Pancreas (tissue), 10 donors: Measurements from ENCODE around the gene RPAIN. TPM values are rescaled to one million over a fixed set of nuclear protein-coding genes. Genes with fewer than 3 reads are reported as not detected.

Source experiments
- ATAC-seq, 4 donors: fragments of 200-7000 bp; cut with Tn5 transposase; one replicate each; pipeline versions ENCODE4 v1.8.0 to v1.9.1; 2020; ENCODE audit warnings: mild to moderate bottlenecking in 4 of 4, moderate library complexity in 4 of 4
- DNase-seq, 6 donors: peaks; one replicate each; pipeline ENCODE4 v3.0.0-alpha.2; 2020
- FAIRE-seq: peaks from 2 replicates; lab custom pipeline; 2012; peaks lifted over from hg19 to GRCh38; lab: Jason Lieb, UNC
- H3K27ac ChIP-seq, 4 donors: fragments of 200-600 bp; sonication (generic); 1 replicate in 3 of 4; 2 replicates in 1 of 4; pipeline versions ENCODE4 v1.5.0 to v1.8.0; 2020
- H3K27me3 ChIP-seq, 4 donors: fragments of 200-600 bp; one replicate each; pipeline ENCODE4 v1.8.0; 2021
- H3K36me3 ChIP-seq, 3 donors: fragments of 200-600 bp; sonication (generic) in 1 of 3; one replicate each; pipeline versions ENCODE4 v1.5.0 to v1.8.0; 2020 to 2021
- H3K4me1 ChIP-seq, 3 donors: fragments of 200-600 bp; one replicate each; pipeline ENCODE4 v1.8.0; 2021
- H3K4me3 ChIP-seq, 4 donors: fragments of 200-600 bp; sonication (generic) in 2 of 4; one replicate each; pipeline versions ENCODE4 v1.5.0 to v1.8.0; 2020 to 2021
- H3K9me3 ChIP-seq, 4 donors: fragments of 200-600 bp; one replicate each; pipeline ENCODE4 v1.8.0; 2021
- WGBS, 2 donors: extraction: QIAGEN DNeasy Blood & Tissue Kit; methylation state at CpG; one replicate each; pipeline ENCODE4 v1.1.7; 2013; 5-methylcytosine and 5-hydroxymethylcytosine counted together
- intact Hi-C, 3 donors: fragments of 100-400 bp; cut with DNase I; formaldehyde crosslinking; loops; one replicate each; pipeline versions ENCODE4 v1.11.1 to v1.14.2; 2022
- polyA plus RNA-seq, 2 donors: library from polyadenylated mRNA; stranded (reverse); fragments of 200-250 nt; gene quantifications; one replicate each; pipeline ENCODE4 v1.2.3, GENCODE V29; 2013
- total RNA-seq, 6 donors: library from RNA; stranded (reverse); fragmentation: NEBNext Ultra II Directional in 4 of 6; extraction: Animal tissue kit (Norgen Biotek cat#: 25700) in 4 of 6; gene quantifications; one replicate each; pipeline versions ENCODE4 v1.2.1 to v1.2.4, GENCODE V29; 2021 to 2023
- TF ChIP-seq, protein P1 (sequence below), 4 donors: fragments of 200-600 bp; sonication (generic) in 3 of 4; IDR thresholded peaks; one replicate each; pipeline versions ENCODE4 v1.5.0 to v1.8.0; 2021; ENCODE audit warnings: antibody characterized with exemption in 4 of 4
- donor health status: healthy with polysubstance abuse.
- donor health status: DM: no; HTN: no; CAD: no; lungs with moderate emphysema.
- donor health status: DM: no; HTN: no; CAD: no.
- donor health status: control.
- donor health status: control.
- donor health status: Bipolar disorder and iron deficiency.
- donor health status: DM: yes; HTN: yes; CAD: no.
- donor health status: DM: no; HTN: no; CAD: no.
- donor health status: DM: no; HTN: no; CAD: no.
- donor health status: DM: yes; HTN: yes; CAD: no.

RPAIN gene
- total and polyA plus RNA-seq, 8 donors = 13.3 to 39.2 (median 16.8) TPM

DNA sequence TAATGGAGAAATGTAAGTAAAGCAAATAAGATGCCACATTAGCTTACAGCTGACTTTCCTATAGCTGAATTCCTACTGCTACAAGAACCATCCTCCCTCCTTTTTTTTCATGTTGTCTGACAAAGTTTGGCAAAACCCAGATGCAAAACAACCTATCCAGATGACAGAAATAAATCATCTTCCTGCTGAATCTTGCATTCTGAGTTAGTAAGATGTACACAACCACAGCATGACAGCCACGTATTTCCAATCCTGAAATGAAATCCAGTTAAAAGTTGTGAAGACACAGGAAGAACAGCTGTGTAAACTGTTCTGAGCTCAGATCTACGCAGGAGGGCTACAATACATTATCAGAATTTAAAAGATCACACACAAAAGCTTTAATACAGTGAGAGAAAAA lies 53.9 kb downstream of the RPAIN start:
- Histone ChIP-seq H3K4me3 (no peak overlapping the region), H3K36me3 (peaks cover 0 to 47% (median 13%) of the 10 kb centered on the region in 3 donors), H3K27me3 (no peaks in the 10 kb centered on the region), H3K27ac (no peak overlapping the region), H3K4me1 (no peaks in the 10 kb centered on the region), H3K9me3 (no peaks in the 10 kb centered on the region)
- intact Hi-C loops = no loop called here
- DNase-seq (no peak), FAIRE-seq (no peak), ATAC-seq (no peak)
- TF ChIP-seq, protein P1, sequence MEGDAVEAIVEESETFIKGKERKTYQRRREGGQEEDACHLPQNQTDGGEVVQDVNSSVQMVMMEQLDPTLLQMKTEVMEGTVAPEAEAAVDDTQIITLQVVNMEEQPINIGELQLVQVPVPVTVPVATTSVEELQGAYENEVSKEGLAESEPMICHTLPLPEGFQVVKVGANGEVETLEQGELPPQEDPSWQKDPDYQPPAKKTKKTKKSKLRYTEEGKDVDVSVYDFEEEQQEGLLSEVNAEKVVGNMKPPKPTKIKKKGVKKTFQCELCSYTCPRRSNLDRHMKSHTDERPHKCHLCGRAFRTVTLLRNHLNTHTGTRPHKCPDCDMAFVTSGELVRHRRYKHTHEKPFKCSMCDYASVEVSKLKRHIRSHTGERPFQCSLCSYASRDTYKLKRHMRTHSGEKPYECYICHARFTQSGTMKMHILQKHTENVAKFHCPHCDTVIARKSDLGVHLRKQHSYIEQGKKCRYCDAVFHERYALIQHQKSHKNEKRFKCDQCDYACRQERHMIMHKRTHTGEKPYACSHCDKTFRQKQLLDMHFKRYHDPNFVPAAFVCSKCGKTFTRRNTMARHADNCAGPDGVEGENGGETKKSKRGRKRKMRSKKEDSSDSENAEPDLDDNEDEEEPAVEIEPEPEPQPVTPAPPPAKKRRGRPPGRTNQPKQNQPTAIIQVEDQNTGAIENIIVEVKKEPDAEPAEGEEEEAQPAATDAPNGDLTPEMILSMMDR (IDR thresholded peaks at IDR 0.05) = no peak
- WGBS, 2 donors = 90 to 92% methylated on average over 2 of the region's 2 CpGs

DNA sequence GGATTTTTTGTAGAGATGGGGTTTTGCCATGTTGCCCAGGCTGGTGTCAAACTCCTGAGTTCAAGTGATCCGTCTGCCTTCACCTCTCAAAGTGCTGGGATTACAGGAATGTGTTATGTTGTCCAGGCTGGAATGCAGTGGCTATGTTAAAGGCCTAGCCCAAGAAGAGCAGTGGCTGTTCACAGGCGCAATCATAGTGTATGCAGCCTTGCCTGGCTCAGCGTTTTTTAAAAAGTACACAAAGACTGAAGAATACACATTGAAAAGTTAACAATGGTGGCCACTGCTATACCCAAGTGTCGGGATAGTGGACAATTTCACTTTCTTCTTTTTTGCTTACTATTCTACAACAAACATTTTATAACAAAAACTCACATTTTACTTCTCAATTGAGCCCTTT lies 59.0 kb downstream of the RPAIN start:
- Histone ChIP-seq H3K4me3 (no peak overlapping the region), H3K9me3 (no peaks in the 10 kb centered on the region), H3K4me1 (peaks cover 0 to 7% (median 5%) of the 10 kb centered on the region in 3 donors), H3K27me3 (no peaks in the 10 kb centered on the region), H3K27ac (no peak overlapping the region), H3K36me3 (peaks cover 0 to 60% (median 14%) of the 10 kb centered on the region in 3 donors)
- FAIRE-seq (no peak), ATAC-seq (no peak), DNase-seq (no peak)
- 78 to 91% methylated on average over 4 of the region's 4 CpGs for WGBS, 2 donors
- intact Hi-C loops = no loop called here
- TF ChIP-seq, protein P1 (IDR thresholded peaks at IDR 0.05) = no peak

DNA sequence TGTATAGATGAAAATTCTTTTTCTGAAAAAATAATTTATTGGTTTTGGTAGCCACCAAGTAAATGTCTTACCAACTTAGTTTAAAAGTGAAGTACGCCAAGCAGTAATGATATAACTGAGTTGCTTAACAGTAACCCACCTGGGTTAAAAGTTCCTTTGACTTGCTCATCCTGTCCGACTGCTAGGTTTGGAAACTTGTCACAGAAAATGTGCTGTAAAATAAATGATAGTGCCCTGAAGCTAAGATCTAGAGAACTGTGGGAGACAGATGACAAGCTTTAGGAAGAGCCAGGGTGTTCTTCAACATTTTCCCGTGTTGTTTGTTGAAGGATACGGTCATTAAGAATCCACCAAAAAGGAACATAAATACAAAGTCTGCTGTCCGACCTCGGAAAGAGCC lies 61.0 kb downstream of the RPAIN start:
- H3K36me3 ChIP-seq = peaks cover 0 to 51% (median 10%) of the 10 kb centered on the region in 3 donors
- H3K9me3 ChIP-seq = no peaks in the 10 kb centered on the region
- no peak for DNase-seq
- no peak for FAIRE-seq
- H3K27ac ChIP-seq = no peak overlapping the region
- WGBS, 2 donors = 66 to 76% methylated on average over 6 of the region's 6 CpGs
- ATAC-seq = no peak
- H3K4me3 ChIP-seq = no peak overlapping the region
- H3K27me3 ChIP-seq = no peaks in the 10 kb centered on the region
- H3K4me1 ChIP-seq = peaks cover 6 to 19% (median 17%) of the 10 kb centered on the region in 3 donors
- intact Hi-C loops = no loop called here
- TF ChIP-seq, protein P1 (IDR thresholded peaks at IDR 0.05) = no peak

DNA sequence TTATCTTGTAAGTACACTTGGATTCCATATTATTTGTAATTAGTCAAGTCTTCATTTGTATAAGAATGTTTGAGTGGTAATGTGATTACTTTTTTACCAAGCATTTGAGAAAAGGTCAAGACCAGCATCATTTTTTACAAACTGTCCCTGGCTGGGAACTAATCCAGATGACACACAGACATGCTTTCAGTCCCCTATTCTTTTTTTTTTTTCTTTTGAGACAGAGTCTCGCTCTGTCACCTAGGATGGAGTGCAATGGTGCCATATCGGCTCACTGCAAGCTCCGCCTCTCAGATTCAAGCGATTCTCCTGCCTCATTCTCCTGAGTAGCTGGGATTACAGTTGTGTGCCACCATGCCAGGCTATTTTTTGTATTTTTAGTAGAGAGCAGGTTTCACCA lies 61.5 kb downstream of the RPAIN start:
- Histone ChIP-seq H3K4me3 (no peak overlapping the region), H3K9me3 (no peaks in the 10 kb centered on the region), H3K36me3 (peaks cover 0 to 51% (median 10%) of the 10 kb centered on the region in 3 donors), H3K27me3 (no peaks in the 10 kb centered on the region), H3K4me1 (peaks cover 6 to 19% (median 17%) of the 10 kb centered on the region in 3 donors), H3K27ac (no peak overlapping the region)
- FAIRE-seq = no peak
- no peak for DNase-seq
- 65 to 77% methylated on average over 4 of the region's 4 CpGs for WGBS, 2 donors
- TF ChIP-seq, protein P1 (IDR thresholded peaks at IDR 0.05) = no peak
- ATAC-seq = no peak
- intact Hi-C loops = no loop called here

Other genes starting within 250 kb of the RPAIN start
- 1 to 10 TPM; 2.5 to 6.9 (median 3.1) TPM for gene ZNF594, start 228.3 kb upstream of the RPAIN start, total RNA-seq
- 1 to 10 TPM; 2.0 to 2.9 TPM for gene ZNF594, start 228.3 kb upstream of the RPAIN start, polyA plus RNA-seq
- gene SCIMP, start 185.3 kb upstream of the RPAIN start, total RNA-seq = 1 to 10 TPM in 3 of 6 donors, under 1 TPM in 3; 0.09 to 4.4 (median 1.1) TPM
- under 1 TPM; 0.07 to 0.34 TPM for gene SCIMP, start 185.3 kb upstream of the RPAIN start, polyA plus RNA-seq
- gene RABEP1, start 137.9 kb upstream of the RPAIN start, total RNA-seq = 10 to 100 TPM; 13.8 to 22.6 (median 17.1) TPM
- gene RABEP1, start 137.9 kb upstream of the RPAIN start, polyA plus RNA-seq = 10 to 100 TPM; 10.4 to 12.5 TPM
- 10 to 100 TPM; 13.1 to 28.4 (median 24.0) TPM for gene NUP88, start 520 bp upstream of the RPAIN start, total RNA-seq
- 10 to 100 TPM; 38.1 to 41.0 TPM for gene NUP88, start 520 bp upstream of the RPAIN start, polyA plus RNA-seq
- 10 to 100 TPM; 23.7 to 56.2 (median 46.8) TPM for gene C1QBP, start 19.0 kb downstream of the RPAIN start, total RNA-seq
- gene C1QBP, start 19.0 kb downstream of the RPAIN start, polyA plus RNA-seq = 10 to 100 TPM; 42.3 to 68.2 TPM
- gene DHX33, start 48.8 kb downstream of the RPAIN start, total RNA-seq = 1 to 10 TPM; 4.2 to 7.2 (median 6.4) TPM
- 1 to 10 TPM; 4.6 to 4.8 TPM for gene DHX33, start 48.8 kb downstream of the RPAIN start, polyA plus RNA-seq
- gene DERL2, start 66.0 kb downstream of the RPAIN start, total RNA-seq = 10 to 100 TPM; 44.8 to 54.9 (median 47.3) TPM
- gene DERL2, start 66.0 kb downstream of the RPAIN start, polyA plus RNA-seq = 10 to 100 TPM; 67.2 to 77.6 TPM
- gene MIS12, start 66.4 kb downstream of the RPAIN start, total RNA-seq = 10 to 100 TPM in 1 of 6 donors, 1 to 10 TPM in 5; 4.9 to 10.2 (median 7.5) TPM
- gene MIS12, start 66.4 kb downstream of the RPAIN start, polyA plus RNA-seq = 10 to 100 TPM in 1 of 2 donors, 1 to 10 TPM in 1; 9.4 to 12.0 TPM
- 10 to 100 TPM in 3 of 6 donors, 1 to 10 TPM in 3; 2.0 to 13.1 (median 6.7) TPM for gene NLRP1, start 164.3 kb downstream of the RPAIN start, total RNA-seq
- gene NLRP1, start 164.3 kb downstream of the RPAIN start, polyA plus RNA-seq = 10 to 100 TPM; 22.8 to 83.2 TPM